G401 (cell line): Measurements from ENCODE around the gene FGF13. TPM values are rescaled to one million over a fixed set of nuclear protein-coding genes. Genes with fewer than 3 reads are reported as not detected.

Experiments used
- DNase-seq: peaks from one replicate; pipeline ENCODE4 v3.0.0-alpha.2; 2015; ENCODE audit warnings: low spot score
- in situ Hi-C: cut with HindIII; loops from 2 replicates; pipeline ENCODE4 v1.10.0; 2016; ENCODE audit warnings: low sequenced_read_pairs, mixed read lengths
- total RNA-seq: library from RNA; depleted of rRNA; stranded (reverse); fragments of >200 nt; shearing (Covaris generic); gene quantifications from 2 replicates; pipeline ENCODE4 v1.2.3, GENCODE V29; 2014

Gene FGF13
- total RNA-seq, 1 experiment from 2014 or later, result not detected

DNA sequence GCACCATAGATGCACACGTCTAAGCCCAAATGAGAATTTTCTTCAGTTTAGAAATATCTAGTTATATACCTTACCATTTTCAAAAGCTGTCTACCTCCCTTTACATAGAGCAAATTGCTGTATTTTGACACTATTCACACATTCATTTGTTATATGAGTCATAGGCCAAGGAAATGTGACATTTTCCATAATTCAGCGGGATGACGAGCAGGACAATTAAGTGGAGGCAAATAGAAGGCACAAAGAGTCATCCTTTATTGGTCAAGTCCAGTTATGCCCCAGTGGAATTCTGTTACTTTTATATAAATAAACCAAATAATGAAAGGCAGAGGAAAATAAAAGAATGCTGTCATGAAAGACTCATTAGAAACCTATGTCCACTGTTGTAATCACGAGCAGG, 27.9 kb downstream of the FGF13 start:
- DNase-seq, result no peak
- in situ Hi-C loops, result no loop called here

DNA sequence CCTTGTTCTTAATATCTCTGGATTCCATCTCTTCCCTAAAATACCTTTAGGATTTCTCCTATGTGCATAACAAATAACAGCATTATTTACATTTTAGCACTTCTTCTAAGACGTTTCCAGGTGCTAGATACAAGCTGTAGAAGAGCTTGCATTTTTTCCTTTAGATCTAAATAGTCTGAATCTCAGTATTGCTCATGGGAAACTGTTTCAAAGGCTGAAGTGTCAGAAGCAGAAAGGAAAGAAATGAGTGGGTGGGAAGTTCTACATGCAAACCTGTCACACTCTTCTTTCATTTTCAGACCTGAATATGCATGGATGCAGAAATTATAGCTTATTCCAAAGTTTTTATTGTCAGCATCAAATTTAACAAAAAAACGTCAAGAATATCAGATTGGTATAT, 41.8 kb downstream of the FGF13 start:
- in situ Hi-C loops, result no loop called here
- no peak for DNase-seq

- DNase-seq, result no peak
- in situ Hi-C loops, result no loop called here
These were observed 47.1 kb downstream of the FGF13 start for GRCh38 chrX:138664466-138664865.

DNA sequence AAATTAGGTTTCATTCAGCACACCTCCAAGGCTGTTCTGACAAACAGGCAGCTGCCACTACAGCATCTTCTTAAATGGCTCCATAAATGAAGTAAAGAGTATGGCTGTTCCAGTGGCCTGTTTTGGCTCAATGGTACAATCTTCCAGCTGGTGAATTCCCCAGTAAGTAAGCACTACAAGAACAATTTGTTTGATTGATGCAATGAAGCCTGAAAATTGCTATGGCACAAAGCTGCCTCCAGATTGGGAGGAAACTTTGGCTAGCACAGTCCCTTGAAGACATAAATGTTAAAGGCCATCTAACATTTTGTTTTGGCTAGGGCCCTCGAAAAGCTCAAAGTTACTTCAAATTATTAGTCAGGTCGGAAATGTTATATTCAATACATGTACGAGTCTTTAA, 47.5 kb downstream of the FGF13 start:
- in situ Hi-C loops, result no loop called here
- no peak for DNase-seq

- no peak for DNase-seq
- in situ Hi-C loops, result no loop called here
These were observed 60.0 kb downstream of the FGF13 start for GRCh38 chrX:138651494-138651893.

GRCh38 chrX:138648568-138648967, 62.9 kb downstream of the FGF13 start:
- DNase-seq, result no peak
- in situ Hi-C loops, result no loop called here

- DNase-seq, result no peak
- in situ Hi-C loops, result no loop called here
These were observed 72.5 kb downstream of the FGF13 start for GRCh38 chrX:138638996-138639395.
